Neural cell (in vitro differentiated cells): Measurements from ENCODE around the gene GPAM. TPM values are rescaled to one million over a fixed set of nuclear protein-coding genes. Genes with fewer than 3 reads are reported as not detected.

Source experiments
- H2AFZ ChIP-seq: fragments of 200-600, 300-800 bp; sonication (generic), shearing (Covaris generic); 2 replicates; pipeline ENCODE4 v1.6.0; 2014; ENCODE audit warnings: low read depth, mild to moderate bottlenecking, antibody characterized with exemption, low read length, moderate library complexity
- H3F3A ChIP-seq: fragments of 200-600 bp; shearing (Covaris generic); 2 replicates; pipeline ENCODE4 v1.6.1; 2016; ENCODE audit warnings: mild to moderate bottlenecking, moderate library complexity, mixed read lengths, antibody characterized with exemption, low read length; ENCODE audit not compliant: insufficient read depth, poor library complexity, severe bottlenecking
- H3K27ac ChIP-seq: fragments of 200-600, 300-800 bp; sonication (generic), shearing (Covaris generic); 2 replicates; pipeline ENCODE4 v1.5.1; 2014; ENCODE audit warnings: mild to moderate bottlenecking, low read length, moderate library complexity
- H3K27me3 ChIP-seq: fragments of 300-800, 200-600 bp; sonication (generic), shearing (Covaris generic); 2 replicates; pipeline ENCODE4 v1.6.0; 2014; ENCODE audit warnings: mild to moderate bottlenecking, low read depth, low read length, moderate library complexity; ENCODE audit not compliant: insufficient read depth
- H3K36me3 ChIP-seq: fragments of 300-800, 200-600 bp; sonication (generic), shearing (Covaris generic); 2 replicates; pipeline ENCODE4 v1.5.1; 2014; ENCODE audit warnings: mild to moderate bottlenecking, antibody characterized with exemption, low read length, moderate library complexity; ENCODE audit not compliant: insufficient read depth
- H3K4me2 ChIP-seq: fragments of 300-800, 200-600 bp; sonication (generic), shearing (Covaris generic); 2 replicates; pipeline ENCODE4 v1.6.0; 2014; ENCODE audit warnings: mild to moderate bottlenecking, low read length
- H3K4me3 ChIP-seq: fragments of 300-800, 200-600 bp; sonication (generic), shearing (Covaris generic); 2 replicates; pipeline ENCODE4 v1.5.1; 2014; ENCODE audit warnings: mild to moderate bottlenecking, low read length, moderate library complexity
- H3K79me2 ChIP-seq: fragments of 200-600 bp; shearing (Covaris generic); replicated peaks from 2 replicates; pipeline ENCODE4 v1.6.0; 2014; ENCODE audit warnings: mild to moderate bottlenecking, low read length, moderate library complexity; ENCODE audit not compliant: insufficient read depth
- H3K9ac ChIP-seq: fragments of 300-800, 200-600 bp; sonication (generic), shearing (Covaris generic); 2 replicates; pipeline ENCODE4 v1.6.1; 2016; ENCODE audit warnings: mild to moderate bottlenecking, low read length, mixed read lengths
- H3K9me2 ChIP-seq: fragments of 200-600 bp; shearing (Covaris generic); 2 replicates; pipeline ENCODE4 v1.6.1; 2016; ENCODE audit warnings: mild to moderate bottlenecking, low read length, mixed read lengths; ENCODE audit not compliant: insufficient read depth
- H3K9me3 ChIP-seq: fragments of 200-600, 300-800 bp; sonication (generic), shearing (Covaris generic); 2 replicates; pipeline ENCODE4 v1.6.1; 2016; ENCODE audit warnings: mild to moderate bottlenecking, mixed run types, low read length, moderate library complexity, mixed read lengths
- H4K20me1 ChIP-seq: fragments of 200-600 bp; shearing (Covaris generic); 2 replicates; pipeline ENCODE4 v1.6.1; 2016; ENCODE audit warnings: mild to moderate bottlenecking, mixed run types; ENCODE audit not compliant: insufficient read depth
- CTCF ChIP-seq: fragments of 450-650 bp; IDR thresholded peaks from 2 replicates; pipeline ENCODE4 v1.5.1; 2014; ENCODE audit warnings: antibody characterized with exemption, mild to moderate bottlenecking, moderate library complexity; ENCODE audit not compliant: poor library complexity, severe bottlenecking
- EP300 ChIP-seq: fragments of 450-650 bp; conservative IDR thresholded peaks from 2 replicates; pipeline ENCODE4 v1.6.1; 2014; ENCODE audit warnings: antibody characterized with exemption, mild to moderate bottlenecking, moderate library complexity; ENCODE audit not compliant: poor library complexity, severe bottlenecking
- EZH2 ChIP-seq: fragments of 200-600, 300-800 bp; shearing (Covaris generic), sonication (generic); IDR thresholded peaks from 2 replicates; pipeline ENCODE4 v1.6.1; 2014; ENCODE audit warnings: antibody characterized with exemption, low read length, borderline replicate concordance, mild to moderate bottlenecking; ENCODE audit not compliant: insufficient read depth, poor library complexity, severe bottlenecking
- MXI1 ChIP-seq: fragments of 450-650 bp; conservative IDR thresholded peaks from 2 replicates; pipeline ENCODE4 v1.6.1; 2014; ENCODE audit warnings: antibody characterized with exemption, mild to moderate bottlenecking; ENCODE audit not compliant: poor library complexity, severe bottlenecking
- POLR2AphosphoS5 ChIP-seq: IDR thresholded peaks from 2 replicates; pipeline ENCODE4 v1.6.1; 2012
- RAD21 ChIP-seq: fragments of 450-650 bp; conservative IDR thresholded peaks from 2 replicates; pipeline ENCODE4 v1.6.1; 2014; ENCODE audit warnings: antibody characterized with exemption, mild to moderate bottlenecking, moderate library complexity
- SMC3 ChIP-seq: fragments of 450-650 bp; conservative IDR thresholded peaks from 2 replicates; pipeline ENCODE4 v1.6.1; 2014; ENCODE audit warnings: antibody characterized with exemption, mild to moderate bottlenecking, moderate library complexity; ENCODE audit not compliant: poor library complexity
- TAF1 ChIP-seq: IDR thresholded peaks from 2 replicates; pipeline ENCODE4 v1.6.1; 2012; ENCODE audit warnings: low read depth
- polyA plus RNA-seq: library from polyadenylated mRNA; depleted of rRNA; stranded (reverse); fragments of >200 nt; gene quantifications from 2 replicates; pipeline ENCODE4 v1.2.3, GENCODE V29; 2014
- TF ChIP-seq, protein P1 (sequence below): IDR thresholded peaks from 2 replicates; pipeline ENCODE4 v1.6.1; 2012; ENCODE audit warnings: borderline replicate concordance

GPAM gene
- polyA plus RNA-seq, 1 donor from 2014 or later = 17.3 TPM

GRCh38 chr10:112151524-112152039, 32.0 kb downstream of the GPAM start:
- H3K36me3 ChIP-seq = peaks cover 3% of the 10 kb centered on the region
- H3K9me2 ChIP-seq = no peaks in the 10 kb centered on the region
- H3K9me3 ChIP-seq = no peaks in the 10 kb centered on the region

DNA sequence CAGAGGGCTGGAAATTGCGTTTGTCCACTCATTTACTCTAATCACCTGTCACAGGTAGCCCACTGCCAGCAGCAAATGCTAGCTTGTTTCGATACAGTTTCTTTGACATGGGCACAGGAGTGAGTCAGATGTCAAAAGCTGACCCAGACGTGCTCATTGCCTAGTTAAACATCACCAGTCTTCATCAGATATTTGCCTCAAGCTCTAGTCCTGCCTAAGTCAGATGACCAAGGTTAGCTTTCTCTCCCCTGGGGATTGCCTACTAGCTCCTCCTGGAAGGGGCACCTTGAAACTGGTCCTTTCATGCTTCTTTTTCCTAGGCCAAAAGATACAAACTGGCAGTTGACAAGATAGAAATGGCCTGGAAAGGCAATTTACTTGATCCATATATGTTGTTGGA, 35.2 kb downstream of the GPAM start:
- H2AFZ ChIP-seq = no peak overlapping the region
- no peaks in the 10 kb centered on the region for H3K36me3 ChIP-seq
- H3K4me3 ChIP-seq = no peak overlapping the region
- TF ChIP-seq SMC3 = no peak
- TF ChIP-seq EZH2 = no peak
- TF ChIP-seq CTCF = no peak
- TF ChIP-seq MXI1 = no peak
- TF ChIP-seq POLR2AphosphoS5 = no peak
- TF ChIP-seq, protein P1, sequence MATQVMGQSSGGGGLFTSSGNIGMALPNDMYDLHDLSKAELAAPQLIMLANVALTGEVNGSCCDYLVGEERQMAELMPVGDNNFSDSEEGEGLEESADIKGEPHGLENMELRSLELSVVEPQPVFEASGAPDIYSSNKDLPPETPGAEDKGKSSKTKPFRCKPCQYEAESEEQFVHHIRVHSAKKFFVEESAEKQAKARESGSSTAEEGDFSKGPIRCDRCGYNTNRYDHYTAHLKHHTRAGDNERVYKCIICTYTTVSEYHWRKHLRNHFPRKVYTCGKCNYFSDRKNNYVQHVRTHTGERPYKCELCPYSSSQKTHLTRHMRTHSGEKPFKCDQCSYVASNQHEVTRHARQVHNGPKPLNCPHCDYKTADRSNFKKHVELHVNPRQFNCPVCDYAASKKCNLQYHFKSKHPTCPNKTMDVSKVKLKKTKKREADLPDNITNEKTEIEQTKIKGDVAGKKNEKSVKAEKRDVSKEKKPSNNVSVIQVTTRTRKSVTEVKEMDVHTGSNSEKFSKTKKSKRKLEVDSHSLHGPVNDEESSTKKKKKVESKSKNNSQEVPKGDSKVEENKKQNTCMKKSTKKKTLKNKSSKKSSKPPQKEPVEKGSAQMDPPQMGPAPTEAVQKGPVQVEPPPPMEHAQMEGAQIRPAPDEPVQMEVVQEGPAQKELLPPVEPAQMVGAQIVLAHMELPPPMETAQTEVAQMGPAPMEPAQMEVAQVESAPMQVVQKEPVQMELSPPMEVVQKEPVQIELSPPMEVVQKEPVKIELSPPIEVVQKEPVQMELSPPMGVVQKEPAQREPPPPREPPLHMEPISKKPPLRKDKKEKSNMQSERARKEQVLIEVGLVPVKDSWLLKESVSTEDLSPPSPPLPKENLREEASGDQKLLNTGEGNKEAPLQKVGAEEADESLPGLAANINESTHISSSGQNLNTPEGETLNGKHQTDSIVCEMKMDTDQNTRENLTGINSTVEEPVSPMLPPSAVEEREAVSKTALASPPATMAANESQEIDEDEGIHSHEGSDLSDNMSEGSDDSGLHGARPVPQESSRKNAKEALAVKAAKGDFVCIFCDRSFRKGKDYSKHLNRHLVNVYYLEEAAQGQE = no peak
- TF ChIP-seq RAD21 = no peak
- no peak for TF ChIP-seq EP300
- no peak for TF ChIP-seq TAF1
- H3K27me3 ChIP-seq = no peaks in the 10 kb centered on the region
- H3K9me2 ChIP-seq = no peaks in the 10 kb centered on the region
- no peaks in the 10 kb centered on the region for H3F3A ChIP-seq
- no peak overlapping the region for H3K27ac ChIP-seq
- H3K4me2 ChIP-seq = no peak overlapping the region
- H3K9ac ChIP-seq = no peak overlapping the region
- no peaks in the 10 kb centered on the region for H4K20me1 ChIP-seq
- H3K9me3 ChIP-seq = no peaks in the 10 kb centered on the region
- no peaks in the 10 kb centered on the region for H3K79me2 ChIP-seq

More at GRCh38 chr10:112151524-112152039, 32.0 kb downstream of the GPAM start:
- Histone ChIP-seq H3K4me3 (no peak overlapping the region), H3K79me2 (no peaks in the 10 kb centered on the region), H3K27me3 (no peaks in the 10 kb centered on the region), H3K4me2 (no peak overlapping the region), H3K9ac (no peak overlapping the region), H4K20me1 (no peaks in the 10 kb centered on the region), H3F3A (no peaks in the 10 kb centered on the region), H3K27ac (no peak overlapping the region), H2AFZ (no peak overlapping the region)
- TF ChIP-seq POLR2AphosphoS5 (no peak), EP300 (no peak), RAD21 (no peak), TAF1 (no peak), MXI1 (no peak), EZH2 (no peak), CTCF (no peak), SMC3 (no peak)
- TF ChIP-seq, protein P1 = no peak
